ENCODE results near the gene NR2C2. TPM values are rescaled to one million over a fixed set of nuclear protein-coding genes. Genes with fewer than 3 reads are reported as not detected.

Gene NR2C2
- total and polyA plus RNA-seq, 9 of the 15 experiments (the other 6 are each of a cell fraction or from before 2014, with no cell fraction given): 6.1 to 33.0 (median 14.6) TPM

- H4K20me1 ChIP-seq (replicated peaks; ENCODE audit: control insufficient read depth, insufficient read depth, low read length): peaks cover 15% of the 10 kb centered on the region
- peak within 1 kb of the TSS; percentile 99 for H3K27ac ChIP-seq (ENCODE audit: extremely low read depth, low read depth, low read length)
- intact Hi-C loops (cut with micrococcal nuclease) (loop anchor here (1.0 kb wide), 1 partner anchor 13 kb away; no protein-coding TSS in a partner anchor), in situ Hi-C loops (cut with MboI) (no loop called here)
- peaks cover 18 to 27% of the 10 kb centered on the region in 2 experiments; a peak in 4 of 5 replicates for H3K4me1 ChIP-seq (replicated peaks in 1 of 2; ENCODE audit: control insufficient read depth in 2 of 2, insufficient read depth in 2 of 2, low read length in 2 of 2)
- POLR2A ChIA-PET: interaction anchor here (0.6 to 2.7 kb wide), 19 partner anchors 8 to 1270 kb away, joined by 3 to 35 read pairs (median 3); partner anchors contain the start of genes BTD, HACL1 and RBSN
- CTCF ChIA-PET (ENCODE audit: low intra/inter-chr PET ratio): no interaction called here
- H3K9me3 ChIP-seq (replicated peaks; ENCODE audit: control insufficient read depth, insufficient read depth, low read depth, low read length): no peaks in the 10 kb centered on the region
- H3K4me2 ChIP-seq (ENCODE audit: insufficient read depth, low read length): peak within 1 kb of the TSS; percentile 90
- H3K9ac ChIP-seq (ENCODE audit: insufficient read depth in 1 of 2, low read depth in 2 of 2, low read length in 2 of 2): peak within 1 kb of the TSS; percentile 98 to 99
- peaks cover 38% of the 10 kb centered on the region for H3K79me2 ChIP-seq (ENCODE audit: control insufficient read depth, insufficient read depth, low read length)
- DNase-seq (ENCODE audit: extremely low read depth in 1 of 4, low spot score in 3 of 4): peak; percentile 95 to 97 (median 96)
- H3K36me3 ChIP-seq (ENCODE audit: control insufficient read depth, insufficient read depth, low read length): peaks cover 28% of the 10 kb centered on the region
- TSS peak; percentile 60 for BruUV-seq (replicated peaks)
- H3K27me3 ChIP-seq (ENCODE audit: control insufficient read depth in 2 of 2, insufficient read depth in 2 of 2, low read length in 2 of 2): no peaks in the 10 kb centered on the region
- WGBS (ENCODE audit: insufficient coverage, low coverage, missing lambda C conversion rate): under 1% methylated on average over 69 of the region's 69 CpGs
- H3K9me1 ChIP-seq (ENCODE audit: control insufficient read depth, insufficient read depth, low read length): peaks cover 6% of the 10 kb centered on the region
- ATAC-seq: peak; percentile 98
- FAIRE-seq: peak; percentile 95
- H2AFZ ChIP-seq (ENCODE audit: low read depth, low read length): peak within 1 kb of the TSS; percentile 99
- peak within 1 kb of the TSS; percentile 93 for H3K4me3 ChIP-seq
- peak in 1 of 2 experiments; percentile 80; a peak in 3 of 4 replicates for TF ChIP-seq SIN3A (IDR thresholded peaks at IDR 0.05; ENCODE audit: borderline replicate concordance in 2 of 2, control insufficient read depth in 1 of 2, low read depth in 2 of 2, low read length in 2 of 2)
- peak; percentile 51 for TF ChIP-seq PRPF4 (IDR thresholded peaks at IDR 0.05; ENCODE audit: insufficient read depth, low read depth, low read length, poor library complexity, severe bottlenecking)
- peak; percentile 40; the same call in 1 of the 2 replicates for TF ChIP-seq CTBP1 (IDR thresholded peaks at IDR 0.05; ENCODE audit: borderline replicate concordance)
- 0 out of 2 replicates have a peak, but pooled peaks have one; percentile 15 for TF ChIP-seq ARID1B (IDR thresholded peaks at IDR 0.05)
- 0 out of 2 replicates have a peak, but pooled peaks have one; percentile 31 for TF ChIP-seq ZNF165 (CRISPR knock-in tag; IDR thresholded peaks at IDR 0.05; ENCODE audit: borderline replicate concordance)
- TF ChIP-seq ZBTB26 (CRISPR knock-in tag; IDR thresholded peaks at IDR 0.05): peak; percentile 92
- TF ChIP-seq ZMIZ1 (IDR thresholded peaks at IDR 0.05; ENCODE audit: low read depth in 2 of 2, low read length in 2 of 2): peak in 1 of 2 experiments; percentile 67; a peak in 2 of 4 replicates
- TF ChIP-seq ZNF696 (CRISPR knock-in tag; conservative IDR thresholded peaks at IDR 0.05): no peak
- TF ChIP-seq ZBTB9 (CRISPR knock-in tag; IDR thresholded peaks at IDR 0.05): 0 out of 2 replicates have a peak, but pooled peaks have one; percentile 43
- TF ChIP-seq TEAD1 (CRISPR knock-in tag; IDR thresholded peaks at IDR 0.05): peak in 1 of 2 experiments; percentile 48; a peak in 1 of 4 replicates
These were observed 117.6 kb downstream of the NR2C2 start, which contains the start of gene MRPS25 for GRCh38 chr3:15064835-15065549. MRPS25 (minus strand) TSS chr3:15065315; CDS start chr3:15065194, 121 bp downstream.
